ENCODE results near the gene SAG. TPM values are rescaled to one million over a fixed set of nuclear protein-coding genes. Genes with fewer than 3 reads are reported as not detected.

Gene SAG
- total RNA-seq, 1 donor from 2014 or later = not detected

DNA sequence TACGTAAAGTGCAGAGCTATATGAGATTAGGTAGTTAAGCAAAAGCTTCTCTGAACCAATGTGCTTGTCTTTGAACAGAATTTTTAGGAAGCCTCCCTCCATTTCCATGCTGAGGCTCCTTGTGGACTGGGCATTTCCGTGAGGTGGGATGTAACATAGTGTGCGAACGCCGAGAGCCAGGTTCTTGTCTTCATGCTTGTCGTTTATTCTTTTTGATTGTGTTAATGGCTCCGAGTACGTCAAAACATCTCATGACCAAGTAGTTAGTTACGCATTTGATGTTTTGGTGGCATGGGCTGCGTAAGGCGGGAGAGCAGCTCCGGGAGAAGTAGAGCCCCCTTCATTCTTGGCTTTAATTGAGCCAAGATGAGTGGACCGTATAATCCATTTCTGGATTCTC, 79.6 kb downstream of the SAG start:
- ATAC-seq = peak; percentile 1
- DNase-seq = no peak
- intact Hi-C loops (cut with micrococcal nuclease) = no loop called here

DNA sequence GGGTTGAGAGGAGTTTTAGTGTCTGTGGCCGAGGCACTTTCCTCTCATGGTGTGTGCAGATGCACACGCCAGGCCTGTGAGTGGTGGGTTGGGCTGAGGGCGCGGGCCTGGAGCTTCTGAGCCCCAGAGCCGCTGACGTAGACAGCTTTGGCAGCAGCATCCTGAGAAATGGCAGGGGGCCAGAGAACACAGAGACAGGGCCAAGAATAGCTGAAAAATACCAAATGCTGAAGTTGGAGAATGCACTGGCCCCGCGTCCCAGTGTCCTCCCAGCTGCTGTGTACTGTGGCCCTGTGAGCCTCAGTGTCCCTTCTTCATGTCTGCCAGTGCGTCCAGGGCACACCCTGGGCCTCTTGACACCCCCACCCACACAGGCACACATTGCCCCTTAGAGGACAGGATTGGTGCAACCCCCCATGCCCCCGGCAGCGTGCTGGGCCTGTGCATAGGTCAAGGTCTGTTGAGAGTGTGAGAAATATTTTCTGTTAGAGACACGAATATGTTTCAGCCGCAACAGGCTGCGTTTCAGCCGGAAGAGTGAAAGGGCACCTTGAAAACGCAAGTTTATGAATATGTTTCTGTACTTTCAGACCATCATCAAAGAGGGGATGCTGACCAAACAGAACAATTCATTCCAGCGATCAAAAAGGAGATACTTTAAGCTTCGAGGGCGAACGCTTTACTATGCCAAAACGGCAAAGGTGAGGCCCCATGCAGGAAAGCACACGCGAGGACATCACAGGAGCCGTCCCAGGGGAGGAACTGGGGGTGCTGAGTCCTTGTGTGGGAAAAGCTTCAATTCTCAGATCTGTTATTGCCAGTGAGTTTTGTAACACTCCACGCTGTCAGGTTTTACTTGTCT, 80.3 kb downstream of the SAG start:
- peak; percentile 95 for ATAC-seq
- intact Hi-C loops (cut with micrococcal nuclease) = no loop called here
- peak; percentile 94 for DNase-seq

DNA sequence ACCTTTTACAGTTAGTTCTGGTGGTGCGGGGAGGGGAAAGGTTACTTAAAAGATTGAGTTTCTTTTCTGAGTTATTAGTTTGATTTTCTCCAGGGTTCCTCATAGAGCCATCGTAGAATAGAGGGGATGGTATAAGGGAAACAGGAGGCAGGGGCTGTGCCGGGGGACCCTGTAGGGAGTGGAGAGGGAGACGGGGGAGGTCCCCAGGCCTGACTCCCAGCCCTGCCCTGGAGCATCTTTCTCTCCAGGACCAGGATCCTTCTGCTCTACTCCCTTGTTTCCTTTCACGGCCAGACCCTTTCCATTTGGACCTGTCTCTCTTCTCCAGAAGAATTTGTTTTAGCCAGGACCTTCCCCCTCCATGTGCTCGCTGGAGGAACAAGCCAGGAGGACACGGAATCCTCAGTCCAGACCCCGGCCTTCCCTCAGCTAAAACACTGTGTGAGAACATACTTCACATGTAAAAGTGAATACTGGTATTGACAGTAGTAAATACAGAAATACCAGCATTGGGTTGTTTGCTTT, 82.0 kb downstream of the SAG start:
- intact Hi-C loops (cut with micrococcal nuclease) = no loop called here

DNA sequence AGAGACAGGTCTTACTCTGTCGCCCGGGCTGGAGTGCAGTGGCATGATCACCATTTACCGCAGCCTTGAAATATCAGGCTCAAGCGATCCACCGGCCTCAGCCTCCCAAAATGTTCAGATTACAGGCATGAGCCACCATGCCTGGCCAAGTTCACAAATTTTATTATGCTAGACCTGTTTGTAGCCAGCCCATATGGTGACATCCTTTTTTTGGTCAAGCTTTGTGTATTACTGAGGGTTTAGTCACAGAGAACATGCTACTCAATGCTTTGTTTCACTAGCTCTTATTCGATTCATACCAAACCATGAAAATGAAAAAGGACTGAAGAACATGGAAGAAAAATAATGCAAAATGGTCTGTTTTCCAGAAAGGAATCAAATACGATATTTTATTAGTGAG, 88.1 kb downstream of the SAG start:
- DNase-seq = no peak
- ATAC-seq = no peak
- intact Hi-C loops (cut with micrococcal nuclease) = no loop called here

More for the DNA sequence above, 82.0 kb downstream of the SAG start:
- ATAC-seq = no peak
- no peak for DNase-seq

Other genes with a start within 250 kb of the SAG start
- gene INPP5D, start 247.5 kb upstream of the SAG start, total RNA-seq = 5.8 TPM
- gene ATG16L1, start 56.1 kb upstream of the SAG start, total RNA-seq = 18.4 TPM
- gene DGKD, start 46.7 kb downstream of the SAG start, total RNA-seq = 27.1 TPM

Data from left ventricle myocardium superior (tissue), 1 donor.